IPS-NIHi7 (cell line): ENCODE data around the gene ABCF3.

ENCODE experiments used
- DNase-seq: peaks from one replicate; pipeline ENCODE4 v3.0.0; 2012; ENCODE audit warnings: mixed read lengths; ENCODE audit errors: extremely low spot score

ABCF3 gene

DNA sequence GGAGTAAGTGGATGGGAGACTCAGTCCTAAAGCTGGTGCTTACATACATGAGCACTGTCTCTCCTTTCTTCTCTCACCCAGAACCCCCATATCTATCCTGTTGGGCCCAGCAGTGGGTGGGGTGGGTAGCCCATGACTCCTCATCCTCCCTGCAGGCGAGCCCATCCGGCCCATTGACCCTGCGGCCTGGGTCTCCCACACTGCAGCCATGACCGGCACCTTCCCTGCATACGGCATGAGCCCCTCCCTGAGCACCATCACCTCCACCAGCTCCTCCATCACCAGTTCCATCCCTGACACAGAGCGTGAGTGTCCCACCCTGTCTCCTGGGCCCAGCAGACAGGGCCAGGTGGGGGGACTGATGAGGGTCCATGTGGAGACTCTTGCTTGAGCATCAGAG is 19.3 kb upstream of the ABCF3 start:
- DNase-seq, result no peak

DNA sequence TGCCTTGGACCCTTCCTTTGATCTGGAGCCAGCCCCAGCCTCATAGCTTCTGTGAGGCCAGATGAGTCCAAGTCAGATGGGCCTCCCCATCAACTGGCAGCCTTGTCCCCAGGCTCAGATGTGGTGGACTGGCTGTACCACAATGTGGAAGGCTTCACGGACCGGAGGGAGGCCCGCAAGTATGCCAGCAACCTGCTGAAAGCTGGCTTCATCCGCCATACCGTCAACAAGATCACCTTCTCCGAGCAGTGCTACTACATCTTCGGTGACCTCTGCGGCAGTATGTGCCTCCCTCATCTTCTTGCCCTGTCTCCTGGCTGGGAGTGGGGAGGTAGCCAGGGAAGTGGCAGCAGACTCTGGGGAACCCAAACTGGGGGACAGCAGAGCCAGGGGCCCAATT is 18.2 kb upstream of the ABCF3 start:
- no peak for DNase-seq

DNA sequence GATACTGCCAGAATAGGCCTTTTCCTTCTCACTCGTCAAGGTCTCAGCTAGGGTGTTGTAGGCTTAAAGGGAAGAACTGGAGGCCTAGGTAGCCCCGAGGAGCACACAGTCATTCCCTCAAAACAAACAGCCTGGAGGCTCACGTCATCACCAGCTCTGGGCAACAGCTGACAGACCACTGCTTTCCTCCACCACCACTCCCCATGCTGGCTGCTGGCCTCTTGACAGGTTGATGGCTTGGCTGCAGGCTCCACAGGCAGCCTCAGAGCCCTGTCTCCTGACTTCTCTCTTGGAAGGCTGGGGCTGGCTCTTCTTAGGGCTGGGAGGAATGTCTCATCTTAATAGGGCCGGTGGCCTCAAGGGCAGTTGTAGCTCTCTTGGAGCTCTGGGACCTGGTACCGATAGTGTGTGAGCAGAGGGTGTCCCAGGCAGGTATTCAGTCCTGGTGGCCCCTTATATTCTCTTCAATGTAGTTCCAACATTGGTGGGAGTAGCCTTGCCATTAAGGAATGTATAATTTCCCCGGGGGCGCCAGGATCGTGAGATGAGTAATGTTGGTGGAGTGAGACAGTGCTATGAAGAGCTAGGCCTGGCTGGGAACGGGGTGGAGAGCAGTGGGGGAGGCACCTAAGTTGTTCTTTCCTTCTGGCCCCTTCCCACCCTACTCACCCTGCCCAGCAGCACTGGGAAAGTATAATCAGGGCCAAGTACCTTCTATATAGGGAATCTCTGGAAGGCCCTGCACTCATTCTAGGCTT is 17.5 kb upstream of the ABCF3 start:
- no peak for DNase-seq

DNA sequence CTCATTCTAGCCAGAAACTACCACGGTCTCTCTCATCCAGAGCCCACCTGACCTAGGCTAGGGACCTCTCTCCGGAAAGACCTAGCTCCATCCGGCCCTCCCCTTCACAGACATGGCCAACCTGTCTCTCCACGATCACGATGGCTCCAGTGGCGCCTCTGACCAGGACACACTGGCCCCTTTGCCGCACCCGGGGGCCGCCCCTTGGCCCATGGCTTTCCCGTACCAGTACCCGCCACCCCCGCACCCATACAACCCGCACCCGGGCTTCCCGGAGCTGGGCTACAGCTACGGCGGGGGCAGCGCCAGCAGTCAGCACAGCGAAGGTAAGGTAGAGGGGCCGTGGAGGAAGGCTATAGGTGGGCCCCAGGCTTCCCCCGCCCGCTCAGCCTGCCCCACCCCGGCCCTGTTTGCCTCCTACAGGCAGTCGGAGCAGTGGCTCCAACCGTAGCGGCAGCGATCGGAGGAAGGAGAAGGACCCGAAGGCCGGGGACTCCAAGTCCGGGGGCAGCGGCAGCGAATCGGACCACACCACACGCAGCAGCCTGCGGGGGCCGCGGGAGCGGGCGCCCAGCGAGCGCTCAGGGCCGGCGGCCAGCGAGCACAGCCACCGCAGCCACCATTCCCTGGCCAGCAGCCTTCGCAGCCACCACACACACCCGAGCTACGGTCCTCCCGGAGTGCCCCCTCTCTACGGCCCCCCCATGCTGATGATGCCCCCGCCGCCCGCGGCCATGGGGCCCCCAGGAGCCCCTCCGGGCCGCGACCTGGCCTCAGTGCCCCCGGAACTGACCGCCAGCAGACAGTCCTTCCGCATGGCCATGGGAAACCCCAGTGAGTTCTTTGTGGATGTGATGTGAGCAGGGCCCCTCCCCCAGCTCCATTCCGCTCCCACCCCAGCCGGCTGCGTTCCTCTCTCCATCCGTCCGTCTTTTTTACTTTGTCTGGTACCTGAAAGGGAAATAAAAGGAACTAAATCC is 15.8 kb upstream of the ABCF3 start:
- no peak for DNase-seq

DNA sequence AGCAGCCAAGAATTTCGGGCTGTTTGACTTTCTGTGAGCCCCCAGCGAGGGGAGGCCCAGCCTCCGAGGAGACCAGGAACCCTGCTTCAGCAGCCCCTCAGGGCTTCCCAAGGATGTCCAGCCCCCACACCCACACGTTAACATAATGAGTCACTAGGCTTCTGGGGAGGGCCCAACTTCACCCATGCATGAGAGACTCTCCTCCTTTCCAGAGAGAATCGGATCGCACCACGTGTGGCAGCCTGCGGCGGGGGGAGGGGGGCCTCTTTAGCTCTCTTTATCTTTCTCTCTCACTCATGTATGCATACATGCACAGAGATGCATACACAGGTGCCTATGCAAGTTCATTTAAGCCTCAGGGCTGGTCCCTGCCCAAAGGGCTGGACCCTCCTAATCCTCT is 14.4 kb upstream of the ABCF3 start:
- peak; percentile 26 for DNase-seq

DNA sequence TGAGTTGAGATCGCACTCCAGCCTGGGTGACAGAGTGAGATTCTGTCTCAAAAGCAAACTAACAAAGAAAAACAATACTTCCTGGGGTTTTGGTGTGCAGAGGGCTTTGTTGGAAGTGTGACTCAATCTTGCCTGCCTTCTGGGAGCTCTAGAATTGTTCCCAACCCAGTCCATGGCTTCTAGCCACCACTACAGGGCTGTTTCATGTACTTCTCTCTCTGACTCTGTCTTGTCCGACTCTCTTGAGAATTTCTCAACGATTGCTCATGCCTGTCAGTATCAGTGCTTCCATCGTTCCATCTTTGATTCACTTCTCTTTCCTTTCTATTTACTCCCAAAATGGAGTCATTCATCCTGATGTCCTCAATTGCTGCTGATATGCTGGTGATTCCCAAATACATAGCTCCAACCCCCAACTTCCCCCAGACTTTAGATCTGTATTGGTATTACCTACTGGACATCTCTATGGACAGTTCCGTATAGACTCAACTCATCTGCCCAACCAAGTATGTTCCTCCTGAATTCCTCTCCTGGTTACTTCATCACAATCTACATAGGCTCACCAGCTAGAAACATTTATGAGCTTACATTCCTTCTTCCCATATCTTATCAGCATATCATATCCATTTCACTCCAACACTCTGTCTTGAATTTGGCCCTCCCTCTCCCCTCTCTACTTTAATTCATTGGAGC is 13.2 kb upstream of the ABCF3 start:
- DNase-seq, result no peak

DNA sequence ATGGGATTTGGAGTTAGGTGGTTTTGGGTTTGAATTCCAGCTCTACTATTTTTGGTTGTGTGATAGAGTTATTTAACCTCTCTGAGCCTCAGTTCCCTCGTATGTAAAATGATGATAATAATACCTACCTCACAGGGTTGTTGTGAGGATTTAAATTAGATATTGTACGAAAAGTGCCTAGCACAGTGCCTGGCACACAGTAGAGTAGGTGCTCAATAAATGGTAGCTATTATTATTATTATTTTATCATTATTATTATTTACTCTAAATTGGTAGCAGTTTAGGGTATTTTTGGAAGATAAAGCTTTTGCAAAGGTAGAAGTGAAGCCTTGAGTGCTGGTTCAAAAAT is 12.7 kb upstream of the ABCF3 start:
- no peak for DNase-seq

DNA sequence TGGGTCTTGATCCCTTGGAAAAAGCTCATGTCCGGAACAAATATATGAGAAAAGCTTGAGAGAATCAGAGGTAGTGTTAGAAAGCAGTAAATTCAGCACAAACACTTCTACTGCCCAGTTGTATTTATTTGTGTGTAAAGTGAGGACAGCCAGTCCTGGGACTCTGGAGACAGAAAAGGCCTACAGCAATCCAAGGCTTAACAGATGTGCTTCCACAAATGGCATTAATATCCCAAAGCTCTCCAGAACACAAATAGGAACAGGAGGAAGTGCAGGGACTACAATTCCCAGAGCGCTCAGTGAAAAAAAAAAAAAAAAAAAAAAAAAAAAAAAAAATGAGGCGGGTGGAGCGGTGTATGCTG is 11.7 kb upstream of the ABCF3 start:
- DNase-seq, result no peak

DNA sequence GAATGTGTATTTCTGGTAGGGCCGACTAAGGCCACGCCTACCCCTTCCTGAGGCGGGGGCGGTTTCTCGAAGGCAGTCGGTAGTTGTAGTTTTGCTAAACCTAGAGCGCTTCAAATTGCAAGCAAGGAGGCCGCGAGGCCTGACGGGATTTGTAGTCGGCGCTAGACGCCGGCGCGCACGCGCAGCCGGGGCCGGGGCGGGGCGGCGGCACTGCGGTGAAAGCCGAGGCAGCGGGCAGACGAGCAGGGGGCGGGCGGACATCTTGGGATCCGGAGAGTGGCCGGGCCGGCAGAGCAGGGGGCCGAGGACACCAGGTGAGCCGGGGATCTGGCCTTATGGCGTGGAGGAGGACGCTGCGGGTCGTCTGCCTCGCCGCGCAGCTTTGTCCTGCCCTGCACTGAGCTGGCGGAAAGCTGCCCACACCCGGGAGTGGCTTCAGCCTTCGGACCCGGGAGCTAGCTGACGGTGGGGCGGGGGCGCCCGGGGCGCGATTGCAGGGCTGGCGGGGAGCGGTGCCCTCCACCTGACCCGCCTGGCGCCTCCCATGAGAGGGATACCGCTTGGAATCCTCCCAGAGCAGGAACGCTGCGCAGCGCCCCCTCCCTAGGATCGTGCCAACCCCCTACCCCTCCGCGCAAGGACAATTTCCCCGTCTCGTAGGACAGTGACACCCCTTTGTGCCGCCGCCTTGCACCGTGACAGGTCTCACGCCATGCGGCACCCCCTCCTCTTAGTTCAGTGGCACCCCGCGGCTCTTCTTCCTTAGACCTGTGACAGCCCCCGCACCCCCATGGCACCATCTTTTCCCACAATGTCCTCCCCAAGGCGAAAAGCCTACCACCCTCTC is 11.1 kb upstream of the ABCF3 start, which contains the start of gene AP2M1:
Gene AP2M1 (plus strand): TSS at position 210 of the 847 bp plus-strand sequence. CDS start 2,139 bp downstream, outside the sequence.
- peak; percentile 93 for DNase-seq

DNA sequence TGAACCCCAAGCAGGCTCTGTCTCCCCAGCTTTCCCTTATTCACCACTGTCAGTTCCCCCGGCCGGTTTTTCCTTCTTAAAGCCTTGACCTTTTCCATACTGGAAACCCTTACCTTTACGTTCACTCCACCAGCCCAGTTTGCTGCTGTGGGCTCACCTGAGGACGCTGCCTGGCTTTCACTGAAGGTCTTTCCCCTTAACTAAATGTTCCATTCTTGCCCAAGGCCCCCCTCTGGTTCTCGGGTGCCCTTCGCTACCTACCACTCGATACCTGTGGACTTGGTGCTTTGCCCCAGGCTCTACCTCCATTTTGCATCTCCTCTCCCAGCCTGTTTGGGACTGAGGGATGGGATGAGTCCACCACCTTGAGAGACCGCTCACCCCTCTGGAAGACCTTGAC is 10.5 kb upstream of the ABCF3 start:
- DNase-seq, result no peak

DNA sequence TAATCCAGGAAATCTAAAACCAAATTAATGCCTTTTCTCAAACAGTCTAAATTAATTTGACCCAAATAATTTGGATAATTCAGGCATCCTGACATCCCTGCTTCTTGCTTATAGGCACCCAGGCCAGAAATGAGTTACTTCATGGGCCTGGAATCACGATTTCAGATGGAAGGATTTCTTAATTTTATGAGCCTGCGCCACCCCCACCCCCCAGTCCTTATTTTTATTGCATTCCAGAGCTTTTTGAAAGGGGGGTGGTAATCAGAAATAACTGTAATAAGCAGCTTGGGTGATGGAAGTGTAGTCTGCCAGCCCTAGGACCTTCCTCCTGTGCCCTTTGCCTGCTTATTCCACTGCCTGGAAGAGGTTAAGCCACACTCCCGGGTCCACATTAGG is 10.0 kb upstream of the ABCF3 start:
- no peak for DNase-seq

DNA sequence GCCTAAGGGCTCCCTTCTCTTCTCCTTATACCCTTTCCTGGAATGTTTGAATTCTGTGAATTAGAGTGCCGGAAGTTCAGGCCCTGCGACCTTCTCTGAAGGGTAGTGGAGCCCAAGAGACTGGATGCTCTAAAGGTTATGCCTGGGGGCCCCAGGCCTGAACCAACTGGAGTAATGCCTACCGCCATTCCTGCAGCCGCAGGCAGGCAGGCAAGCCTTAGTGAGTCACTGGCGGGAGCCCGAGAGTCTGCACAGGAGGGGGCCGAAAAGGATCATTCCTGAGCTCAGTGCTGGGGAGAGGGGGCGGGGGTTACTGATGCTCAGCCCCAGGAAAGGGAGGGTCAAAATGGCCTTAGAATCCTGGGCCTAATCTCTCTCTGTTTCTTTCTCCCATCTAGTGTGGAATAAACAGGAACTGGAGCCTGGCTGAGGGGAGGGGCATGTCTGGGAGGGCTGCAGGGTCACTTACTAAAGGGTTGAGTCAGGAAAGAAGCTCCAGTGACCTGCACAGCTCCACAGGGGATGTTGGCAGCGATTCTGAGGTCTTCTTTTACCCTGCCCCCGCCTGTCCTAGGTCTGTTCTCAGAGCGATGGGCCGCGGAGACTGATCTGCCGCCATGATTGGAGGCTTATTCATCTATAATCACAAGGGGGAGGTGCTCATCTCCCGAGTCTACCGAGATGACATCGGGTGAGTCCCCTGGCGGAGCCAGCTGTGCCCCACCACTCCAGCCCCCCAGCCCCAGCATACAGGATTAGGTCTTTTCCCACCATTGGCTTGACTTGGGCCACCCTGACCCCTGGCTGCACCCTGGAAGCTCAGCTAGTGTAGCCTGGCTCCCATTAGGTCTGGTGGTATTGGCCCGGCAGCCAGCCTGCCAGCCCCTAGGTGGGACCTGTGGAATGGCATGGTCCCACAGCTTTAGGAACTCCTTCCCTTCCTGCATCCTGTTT is 9.3 kb upstream of the ABCF3 start:
- peak; percentile 84 for DNase-seq

DNA sequence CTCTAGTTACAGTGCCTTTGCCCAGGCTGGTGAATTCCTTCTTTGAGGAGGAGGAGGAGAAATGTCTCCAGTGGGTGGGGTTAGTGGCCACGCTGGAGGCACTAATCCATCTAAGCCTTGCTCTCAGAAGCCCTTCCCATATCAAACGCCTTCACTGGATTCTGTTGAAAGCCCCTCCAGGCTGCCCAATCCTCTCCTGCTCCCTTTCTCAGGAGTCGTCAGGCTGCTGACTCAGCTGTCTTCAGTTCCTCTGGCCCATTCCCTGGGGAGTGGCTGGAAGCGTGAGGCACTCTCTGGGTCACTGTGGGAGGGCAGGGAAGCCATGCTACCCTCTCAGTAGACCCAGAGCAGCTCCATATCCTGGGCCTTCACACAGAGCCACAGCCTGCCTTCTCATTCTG is 8.7 kb upstream of the ABCF3 start:
- no peak for DNase-seq

DNA sequence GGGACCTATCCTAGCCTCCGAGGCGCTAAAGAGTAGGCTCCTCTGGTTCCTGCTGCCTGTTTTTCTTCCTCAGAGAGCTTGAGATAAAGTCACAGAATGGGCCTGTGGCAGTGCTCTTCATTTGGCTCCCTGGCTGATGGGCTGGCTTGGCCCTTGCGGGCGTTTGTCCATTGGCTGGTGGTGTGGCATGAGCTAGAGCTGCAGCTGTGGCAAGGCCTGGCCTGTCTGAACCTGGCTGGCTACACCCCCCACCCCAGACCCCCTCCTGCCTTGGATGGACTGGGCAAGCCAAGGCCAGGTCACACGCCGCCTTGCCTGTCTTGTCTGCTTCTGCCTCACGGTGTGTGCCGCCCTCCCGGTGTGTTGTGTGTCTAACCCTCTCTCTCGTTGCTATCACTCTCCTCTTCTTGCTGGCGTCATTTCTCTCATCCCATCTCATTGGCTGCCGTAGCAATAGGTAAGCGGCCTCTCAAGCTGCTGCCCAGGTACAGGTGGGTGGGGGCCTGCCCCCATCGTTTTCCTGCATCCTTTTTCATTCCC is 8.2 kb upstream of the ABCF3 start:
- no peak for DNase-seq

DNA sequence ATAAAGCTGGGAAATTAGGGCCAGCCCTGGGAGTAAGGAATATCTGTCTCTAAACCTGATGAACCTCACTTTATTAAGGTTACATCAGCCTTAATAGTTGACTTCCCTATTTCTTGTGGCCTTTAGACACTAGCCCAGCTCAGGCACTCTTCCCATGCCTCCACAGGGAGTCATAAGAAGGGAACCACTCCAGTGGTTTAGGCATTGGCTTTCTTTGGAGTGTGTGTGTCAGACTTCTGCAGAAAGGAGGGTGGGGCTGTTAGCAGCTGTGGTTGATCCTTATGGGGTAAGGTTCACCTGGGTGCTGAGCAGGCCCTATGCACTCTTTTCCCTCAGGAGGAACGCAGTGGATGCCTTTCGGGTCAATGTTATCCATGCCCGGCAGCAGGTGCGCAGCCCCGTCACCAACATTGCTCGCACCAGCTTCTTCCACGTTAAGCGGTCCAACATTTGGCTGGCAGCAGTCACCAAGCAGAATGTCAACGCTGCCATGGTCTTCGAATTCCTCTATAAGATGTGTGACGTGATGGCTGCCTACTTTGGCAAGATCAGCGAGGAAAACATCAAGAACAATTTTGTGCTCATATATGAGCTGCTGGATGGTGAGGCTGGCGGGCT is 7.4 kb upstream of the ABCF3 start:
- no peak for DNase-seq

DNA sequence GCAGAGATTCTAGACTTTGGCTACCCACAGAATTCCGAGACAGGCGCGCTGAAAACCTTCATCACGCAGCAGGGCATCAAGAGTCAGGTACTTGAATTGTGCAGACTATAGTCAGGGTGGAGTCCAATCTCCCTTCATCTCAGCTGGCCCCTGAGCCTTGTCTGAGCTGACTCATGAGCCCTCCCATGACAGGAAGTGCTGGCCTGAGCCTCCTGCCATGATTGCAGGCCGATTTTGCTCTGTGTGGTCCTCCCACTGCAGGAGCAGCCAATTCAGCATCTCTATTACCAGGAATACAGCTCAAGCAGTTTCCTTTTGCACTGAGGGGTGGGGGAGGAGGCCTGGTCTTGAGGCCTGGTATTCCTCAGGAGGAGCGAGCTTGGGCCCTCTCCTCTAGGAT is 5.8 kb upstream of the ABCF3 start:
- no peak for DNase-seq

DNA sequence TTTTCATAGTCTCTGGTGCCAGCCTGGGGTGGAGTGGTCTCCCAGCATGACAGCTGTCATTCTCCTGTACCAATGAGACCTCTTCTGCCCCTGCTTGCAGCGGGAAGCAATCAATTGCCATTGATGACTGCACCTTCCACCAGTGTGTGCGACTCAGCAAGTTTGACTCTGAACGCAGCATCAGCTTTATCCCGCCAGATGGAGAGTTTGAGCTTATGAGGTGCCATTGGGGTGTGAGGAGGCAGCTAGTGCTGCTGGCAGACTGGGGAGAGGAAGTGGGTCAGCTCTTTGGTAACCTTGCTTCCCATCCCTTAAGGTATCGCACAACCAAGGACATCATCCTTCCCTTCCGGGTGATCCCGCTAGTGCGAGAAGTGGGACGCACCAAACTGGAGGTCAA is 4.4 kb upstream of the ABCF3 start:
- DNase-seq, result no peak

DNA sequence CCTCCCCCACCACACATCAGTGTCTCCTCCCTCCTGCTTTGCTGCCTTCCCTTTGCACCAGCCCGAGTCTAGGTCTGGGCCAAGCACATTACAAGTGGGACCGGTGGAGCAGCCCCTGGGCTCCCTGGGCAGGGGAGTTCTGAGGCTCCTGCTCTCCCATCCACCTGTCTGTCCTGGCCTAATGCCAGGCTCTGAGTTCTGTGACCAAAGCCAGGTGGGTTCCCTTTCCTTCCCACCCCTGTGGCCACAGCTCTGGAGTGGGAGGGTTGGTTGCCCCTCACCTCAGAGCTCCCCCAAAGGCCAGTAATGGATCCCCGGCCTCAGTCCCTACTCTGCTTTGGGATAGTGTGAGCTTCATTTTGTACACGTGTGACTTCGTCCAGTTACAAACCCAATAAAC is 2.3 kb upstream of the ABCF3 start:
- DNase-seq, result no peak

DNA sequence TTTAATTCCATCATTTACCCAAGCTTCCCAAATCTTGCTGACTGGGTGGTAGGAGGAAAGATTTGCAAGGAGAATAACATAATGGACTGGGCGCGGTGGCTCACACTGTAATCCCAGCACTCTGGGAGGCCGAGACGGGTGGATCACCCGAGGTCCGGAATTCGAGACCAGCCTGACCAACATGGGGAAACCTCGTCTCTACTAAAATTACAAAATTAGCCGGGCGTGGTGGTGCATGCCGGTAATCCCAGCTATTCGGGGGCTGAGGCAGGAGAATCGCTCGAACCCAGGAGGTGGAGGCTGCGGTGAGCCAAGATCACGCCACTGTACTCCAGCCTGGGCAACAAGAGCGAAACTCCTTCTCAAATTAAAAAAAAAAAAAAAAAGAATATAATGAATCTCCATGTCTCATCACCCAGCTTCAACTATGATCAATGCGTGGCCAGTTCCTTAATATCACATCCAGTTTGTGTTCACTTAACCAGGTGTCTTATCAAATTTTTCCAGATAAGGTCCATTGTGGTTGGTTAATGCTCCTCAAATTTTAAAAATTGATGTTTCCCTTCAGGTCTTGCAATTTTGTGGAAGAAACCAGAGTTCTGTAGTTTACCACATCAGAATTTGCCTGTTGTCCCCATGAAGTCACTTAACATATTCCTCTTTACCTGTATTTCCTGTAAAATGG is 1.3 kb upstream of the ABCF3 start:
- no peak for DNase-seq
